Activated CD4-positive, alpha-beta T cell treated with anti-CD3 and anti-CD28 coated beads, Interleukin-2, amount 10 ng/mL, durations not matched to agents 7 days and 5 days (primary cell): ENCODE data around the gene MFGE8. TPM values are rescaled to one million over a fixed set of nuclear protein-coding genes. Genes with fewer than 3 reads are reported as not detected.
A peak's percentile ranks its signal among the peaks of the same experiment; 100 is the strongest.

Experiments used
- CTCF ChIA-PET: fragments of 350-600 bp; sonication (Branson Sonifier 250); formaldehyde crosslinking; loops from one replicate; lab custom pipeline; 2021; ENCODE audit warnings: antibody characterized with exemption; lab: Charles Lee
- POLR2A ChIA-PET: fragments of 350-600 bp; sonication (Branson Sonifier 250); formaldehyde crosslinking; loops from one replicate; lab custom pipeline; 2021; ENCODE audit warnings: antibody characterized with exemption; lab: Charles Lee
- DNase-seq: peaks from one replicate; pipeline ENCODE4 v3.0.0-alpha.2; 2020
- H3K27ac Mint-ChIP-seq: one replicate; pipeline ENCODE4 v1.8.0; 2021; ENCODE audit warnings: mild to moderate bottlenecking, moderate library complexity, mixed read lengths
- H3K27me3 Mint-ChIP-seq: one replicate; pipeline ENCODE4 v1.8.0; 2021; ENCODE audit warnings: mixed read lengths
- H3K36me3 Mint-ChIP-seq: one replicate; pipeline ENCODE4 v1.8.0; 2021; ENCODE audit warnings: low read depth, mixed read lengths
- H3K4me1 Mint-ChIP-seq: one replicate; pipeline ENCODE4 v1.8.0; 2021; ENCODE audit warnings: mixed read lengths
- H3K4me3 Mint-ChIP-seq: one replicate; pipeline ENCODE4 v1.8.0; 2021; ENCODE audit warnings: mild to moderate bottlenecking, moderate library complexity, mixed read lengths
- H3K9me3 Mint-ChIP-seq: one replicate; pipeline ENCODE4 v1.8.0; 2021; ENCODE audit warnings: mixed read lengths
- total RNA-seq, 2 experiments: library from RNA; stranded (reverse); gene quantifications; one replicate each; pipeline ENCODE4 v1.2.3, GENCODE V29; 2021

Gene MFGE8
- total RNA-seq, 2 experiments from 2014 or later: 57.9 to 58.5 TPM

GRCh38 chr15:88912500-88912921 lies 668 bp downstream of the MFGE8 start:
- H3K4me1 Mint-ChIP-seq: peaks cover 21% of the 10 kb centered on the region
- H3K9me3 Mint-ChIP-seq: no peaks in the 10 kb centered on the region
- H3K27ac Mint-ChIP-seq: peak overlapping the region; percentile 95
- peaks cover under 1% of the 10 kb centered on the region for H3K27me3 Mint-ChIP-seq
- POLR2A ChIA-PET: no interaction called here
- H3K4me3 Mint-ChIP-seq: peak overlapping the region; percentile 91
- peaks cover 14% of the 10 kb centered on the region for H3K36me3 Mint-ChIP-seq
- DNase-seq: no peak
- CTCF ChIA-PET: interaction anchor here (1.2 kb wide), 1 partner anchor 12 kb away, joined by 4 read pairs; no protein-coding TSS in a partner anchor

- Mint-ChIP-seq H3K4me3 (peak overlapping the region; percentile 91), H3K9me3 (no peaks in the 10 kb centered on the region), H3K36me3 (peaks cover 14% of the 10 kb centered on the region), H3K27me3 (no peaks in the 10 kb centered on the region), H3K4me1 (peaks cover 21% of the 10 kb centered on the region), H3K27ac (no peak overlapping the region)
- CTCF ChIA-PET: interaction anchor here (0.6 to 1.2 kb wide), 4 partner anchors 9 to 247 kb away, joined by 3 to 4 read pairs (median 3); no protein-coding TSS in a partner anchor
- DNase-seq: no peak
- POLR2A ChIA-PET: no interaction called here
Observed at GRCh38 chr15:88911766-88912118, 1.4 kb downstream of the MFGE8 start.

DNA sequence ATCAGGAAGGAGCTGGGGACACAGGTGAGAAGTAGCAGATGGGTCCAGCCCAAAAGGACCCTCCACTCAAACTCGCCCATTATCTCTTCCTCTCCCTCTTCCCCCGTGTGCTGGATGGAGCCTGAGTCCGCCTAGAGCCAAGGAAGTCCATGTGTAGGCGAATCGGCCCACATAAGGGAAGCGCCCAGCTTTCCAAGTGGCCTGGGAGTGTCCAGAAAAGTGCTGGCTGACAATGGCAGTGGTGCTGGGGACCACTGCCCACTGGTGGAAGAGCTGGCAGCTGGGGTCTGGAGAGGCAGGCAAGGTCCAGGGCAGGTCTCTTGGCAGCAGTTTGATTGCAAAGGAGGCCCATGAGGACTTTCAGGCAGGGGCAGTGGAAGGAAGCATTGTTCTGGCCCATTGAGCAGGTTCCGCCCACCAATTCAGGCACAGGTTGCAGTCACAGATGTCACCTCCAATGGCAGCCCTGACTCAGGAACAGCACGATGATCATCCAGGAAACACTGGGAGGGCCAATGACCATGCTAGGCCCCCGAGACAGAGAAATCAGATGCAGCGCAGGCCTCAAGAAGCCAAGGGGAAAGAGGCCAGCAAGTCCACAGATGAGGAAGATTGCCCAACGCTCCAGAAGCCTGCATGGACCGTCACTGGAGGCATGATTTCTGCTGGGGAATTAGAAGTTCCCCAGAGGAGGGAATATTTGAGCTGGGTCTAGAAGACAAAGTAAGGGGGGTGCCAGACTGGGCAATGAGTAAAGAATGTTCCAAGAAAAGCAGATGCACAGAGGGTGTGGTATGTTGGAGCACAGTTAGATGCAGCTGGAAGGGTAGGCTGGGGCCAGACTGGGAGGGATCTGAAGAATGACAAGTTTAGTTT lies 3.0 kb downstream of the MFGE8 start:
- Mint-ChIP-seq H3K4me3 (no peak overlapping the region), H3K27me3 (no peaks in the 10 kb centered on the region), H3K36me3 (peaks cover 19% of the 10 kb centered on the region), H3K4me1 (peaks cover 32% of the 10 kb centered on the region), H3K27ac (no peak overlapping the region), H3K9me3 (no peaks in the 10 kb centered on the region)
- CTCF ChIA-PET: interaction anchor here (0.6 to 1.2 kb wide), 3 partner anchors 12 to 158 kb away, joined by 3 to 4 read pairs (median 4); no protein-coding TSS in a partner anchor
- POLR2A ChIA-PET: no interaction called here
- DNase-seq: no peak

DNA sequence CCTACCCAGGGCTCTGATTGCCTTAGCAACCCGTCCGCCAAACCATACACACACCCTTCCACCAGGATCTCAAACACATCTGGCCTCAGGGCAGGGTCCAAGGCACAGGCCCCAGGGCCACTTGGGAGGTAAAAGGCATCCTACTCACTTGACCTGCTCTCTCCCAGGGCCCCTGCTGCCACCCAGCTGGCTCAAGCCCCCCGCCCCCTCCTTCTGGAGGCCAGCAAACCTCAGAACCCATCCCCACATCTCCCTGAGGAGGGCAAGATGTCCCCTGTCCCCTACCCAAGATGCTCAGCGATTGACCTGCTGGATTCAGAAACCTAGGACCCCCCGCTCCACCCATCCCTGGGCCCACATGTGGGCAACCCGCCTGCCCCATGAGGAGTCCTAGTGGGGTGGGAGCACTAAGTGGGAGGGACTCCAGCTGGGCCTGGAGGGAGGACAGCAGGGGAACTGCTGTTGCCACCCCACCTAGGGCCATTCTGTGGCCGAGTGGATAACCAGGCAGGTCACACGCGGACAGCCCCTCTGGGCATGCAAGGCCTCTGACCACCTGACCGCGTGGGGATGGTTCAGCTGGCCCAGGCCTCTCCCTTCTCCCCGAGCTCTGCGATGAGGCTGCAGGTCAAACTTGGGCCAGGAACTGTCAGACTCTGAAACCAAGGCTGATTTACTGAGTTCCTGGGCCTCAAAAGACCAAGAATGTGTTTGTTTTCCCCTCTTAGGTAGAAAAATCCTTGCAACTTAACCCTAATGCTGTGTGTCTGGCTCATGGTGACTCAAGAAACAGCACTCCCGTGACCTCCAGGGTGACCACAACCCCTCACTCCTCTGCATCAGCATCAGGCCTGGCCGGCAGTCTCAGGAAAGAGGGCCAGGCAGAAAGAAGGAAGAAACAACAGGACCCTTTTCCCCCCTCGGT lies 4.2 kb downstream of the MFGE8 start:
- POLR2A ChIA-PET: no interaction called here
- peaks cover 43% of the 10 kb centered on the region for H3K4me1 Mint-ChIP-seq
- CTCF ChIA-PET: interaction anchor here (0.6 to 1.7 kb wide), 3 partner anchors 12 to 160 kb away, joined by 3 to 10 read pairs (median 4); partner anchors contain the start of gene HAPLN3
- no peak for DNase-seq
- peaks cover 26% of the 10 kb centered on the region for H3K36me3 Mint-ChIP-seq
- H3K27ac Mint-ChIP-seq: peak overlapping the region; percentile 60
- no peak overlapping the region for H3K4me3 Mint-ChIP-seq
- H3K27me3 Mint-ChIP-seq: no peaks in the 10 kb centered on the region
- H3K9me3 Mint-ChIP-seq: no peaks in the 10 kb centered on the region

DNA sequence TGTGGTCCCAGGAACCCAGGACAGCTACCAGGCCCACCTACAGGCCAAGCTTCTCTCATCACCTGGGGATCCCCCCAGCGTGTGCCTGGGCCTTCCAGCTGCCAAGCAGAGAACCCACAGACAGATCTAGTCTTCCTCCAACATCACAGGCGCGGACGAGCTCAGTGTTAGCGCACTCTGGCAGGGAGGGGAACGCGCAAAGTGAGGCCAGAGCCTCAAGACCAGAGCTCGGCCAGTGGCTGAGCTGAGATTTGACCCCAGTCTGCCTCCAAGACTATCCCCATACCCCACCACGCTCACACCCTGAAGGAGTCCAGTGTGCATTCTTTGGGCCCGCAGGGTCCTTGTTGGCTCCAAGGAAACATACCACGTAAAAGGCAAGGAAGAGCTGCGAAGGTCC lies 5.1 kb downstream of the MFGE8 start:
- Mint-ChIP-seq H3K27me3 (no peaks in the 10 kb centered on the region), H3K4me3 (no peak overlapping the region), H3K4me1 (peaks cover 42% of the 10 kb centered on the region), H3K36me3 (peaks cover 29% of the 10 kb centered on the region), H3K9me3 (no peaks in the 10 kb centered on the region), H3K27ac (peak overlapping the region; percentile 39)
- no peak for DNase-seq
- CTCF ChIA-PET: interaction anchor here (0.8 to 1.7 kb wide), 3 partner anchors 8 to 13 kb away, joined by 3 to 10 read pairs (median 3); partner anchors contain the start of gene HAPLN3
- POLR2A ChIA-PET: no interaction called here

GRCh38 chr15:88907111-88907510 lies 6.1 kb downstream of the MFGE8 start:
- Mint-ChIP-seq H3K9me3 (no peaks in the 10 kb centered on the region), H3K4me1 (peaks cover 44% of the 10 kb centered on the region), H3K36me3 (peaks cover 29% of the 10 kb centered on the region), H3K27me3 (no peaks in the 10 kb centered on the region), H3K27ac (peak overlapping the region; percentile 60), H3K4me3 (no peak overlapping the region)
- DNase-seq: no peak
- POLR2A ChIA-PET: no interaction called here
- CTCF ChIA-PET: interaction anchor here (0.8 kb wide), 1 partner anchor 9 kb away, joined by 3 read pairs; no protein-coding TSS in a partner anchor

- DNase-seq: no peak
- Mint-ChIP-seq H3K27me3 (no peaks in the 10 kb centered on the region), H3K4me1 (peaks cover 39% of the 10 kb centered on the region), H3K27ac (peak overlapping the region; percentile 60), H3K4me3 (no peak overlapping the region), H3K9me3 (no peaks in the 10 kb centered on the region), H3K36me3 (peaks cover 29% of the 10 kb centered on the region)
- CTCF ChIA-PET: interaction anchor here (0.6 to 3.4 kb wide), 2 partner anchors 11 to 297 kb away, joined by 3 to 45 read pairs; no protein-coding TSS in a partner anchor
- POLR2A ChIA-PET: no interaction called here
Observed at GRCh38 chr15:88906551-88906950, 6.6 kb downstream of the MFGE8 start.

GRCh38 chr15:88906130-88906529 lies 7.0 kb downstream of the MFGE8 start:
- Mint-ChIP-seq H3K27me3 (no peaks in the 10 kb centered on the region), H3K4me1 (peaks cover 38% of the 10 kb centered on the region), H3K36me3 (peaks cover 29% of the 10 kb centered on the region), H3K27ac (peak overlapping the region; percentile 72), H3K9me3 (no peaks in the 10 kb centered on the region), H3K4me3 (no peak overlapping the region)
- POLR2A ChIA-PET: no interaction called here
- CTCF ChIA-PET: interaction anchor here (0.6 to 3.4 kb wide), 5 partner anchors 12 to 296 kb away, joined by 3 to 45 read pairs (median 3); no protein-coding TSS in a partner anchor
- DNase-seq: no peak

- Mint-ChIP-seq H3K27me3 (no peaks in the 10 kb centered on the region), H3K4me1 (peaks cover 34% of the 10 kb centered on the region), H3K36me3 (peaks cover 30% of the 10 kb centered on the region), H3K4me3 (no peak overlapping the region), H3K9me3 (no peaks in the 10 kb centered on the region), H3K27ac (peak overlapping the region; percentile 95)
- no peak for DNase-seq
- CTCF ChIA-PET: interaction anchor here (0.7 to 3.4 kb wide), 16 partner anchors 10 to 292 kb away, joined by 3 to 45 read pairs (median 4); partner anchors contain the start of genes ABHD2 and HAPLN3
- POLR2A ChIA-PET: no interaction called here
Observed at GRCh38 chr15:88905576-88905975, 7.6 kb downstream of the MFGE8 start.

GRCh38 chr15:88904624-88905327 lies 8.4 kb downstream of the MFGE8 start:
- CTCF ChIA-PET: interaction anchor here (0.5 to 3.4 kb wide), 31 partner anchors 8 to 373 kb away, joined by 3 to 45 read pairs (median 4); partner anchors contain the start of genes ABHD2, HAPLN3, ISG20 and MFGE8

GRCh38 chr15:88904257-88904623 lies 8.9 kb downstream of the MFGE8 start:
- Mint-ChIP-seq H3K27ac (peak overlapping the region; percentile 95), H3K27me3 (no peaks in the 10 kb centered on the region), H3K9me3 (no peaks in the 10 kb centered on the region), H3K4me1 (peaks cover 34% of the 10 kb centered on the region), H3K4me3 (peak overlapping the region; percentile 28), H3K36me3 (peaks cover 24% of the 10 kb centered on the region)
- ChIA-PET POLR2A (interaction anchor here (0.5 kb wide), 1 partner anchor 71 kb away, joined by 3 read pairs; no protein-coding TSS in a partner anchor), CTCF (interaction anchor here (0.9 to 3.4 kb wide), 24 partner anchors 9 to 295 kb away, joined by 3 to 45 read pairs (median 4); partner anchors contain the start of genes ABHD2, HAPLN3, ISG20 and MFGE8)
- no peak for DNase-seq

More at GRCh38 chr15:88904624-88905327, 8.4 kb downstream of the MFGE8 start:
- H3K27me3 Mint-ChIP-seq: no peaks in the 10 kb centered on the region
- H3K36me3 Mint-ChIP-seq: peaks cover 29% of the 10 kb centered on the region
- peak overlapping the region; percentile 28 for H3K4me3 Mint-ChIP-seq
- peaks cover 34% of the 10 kb centered on the region for H3K4me1 Mint-ChIP-seq
- H3K27ac Mint-ChIP-seq: peak overlapping the region; percentile 95
- peak; percentile 97 for DNase-seq
- POLR2A ChIA-PET: interaction anchor here (0.5 to 0.7 kb wide), 2 partner anchors 9 to 70 kb away, joined by 3 read pairs; partner anchors contain the start of gene HAPLN3
- no peaks in the 10 kb centered on the region for H3K9me3 Mint-ChIP-seq
